ENCODE data around the gene LILRA6. TPM values are rescaled to one million over a fixed set of nuclear protein-coding genes. Genes with fewer than 3 reads are reported as not detected.

LILRA6 gene
- total and polyA plus RNA-seq, 2 of the 13 experiments (the other 11 are each of a cell fraction or from before 2014, with no cell fraction given), result not detected

DNA sequence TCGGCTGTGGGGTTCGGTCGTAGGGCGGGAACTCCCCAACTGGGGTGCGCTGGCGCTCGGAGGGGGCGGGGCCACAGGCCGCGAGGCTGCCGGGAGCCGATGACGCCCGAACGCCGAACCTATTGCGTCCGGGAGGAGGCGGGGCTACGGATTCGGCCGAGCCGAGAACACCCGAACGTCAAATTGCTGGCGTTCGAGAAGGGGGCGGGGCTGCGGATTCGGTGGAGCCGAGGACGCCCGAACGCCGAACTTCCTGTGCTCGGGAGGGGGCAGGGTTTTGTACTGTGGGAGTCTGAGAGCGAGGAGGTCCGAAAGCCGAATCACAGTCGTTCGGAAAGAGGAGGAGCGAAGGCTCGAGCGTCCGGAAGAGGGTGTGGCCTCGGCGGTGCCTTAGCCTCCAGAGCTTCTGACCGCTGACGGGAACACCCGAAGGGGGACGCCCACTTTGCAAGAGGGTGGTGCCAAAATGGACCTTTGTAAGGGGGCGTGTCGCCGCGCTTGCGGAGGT is 52.0 kb downstream of the LILRA6 start (continued):
- TF ChIP-seq, protein P1, sequence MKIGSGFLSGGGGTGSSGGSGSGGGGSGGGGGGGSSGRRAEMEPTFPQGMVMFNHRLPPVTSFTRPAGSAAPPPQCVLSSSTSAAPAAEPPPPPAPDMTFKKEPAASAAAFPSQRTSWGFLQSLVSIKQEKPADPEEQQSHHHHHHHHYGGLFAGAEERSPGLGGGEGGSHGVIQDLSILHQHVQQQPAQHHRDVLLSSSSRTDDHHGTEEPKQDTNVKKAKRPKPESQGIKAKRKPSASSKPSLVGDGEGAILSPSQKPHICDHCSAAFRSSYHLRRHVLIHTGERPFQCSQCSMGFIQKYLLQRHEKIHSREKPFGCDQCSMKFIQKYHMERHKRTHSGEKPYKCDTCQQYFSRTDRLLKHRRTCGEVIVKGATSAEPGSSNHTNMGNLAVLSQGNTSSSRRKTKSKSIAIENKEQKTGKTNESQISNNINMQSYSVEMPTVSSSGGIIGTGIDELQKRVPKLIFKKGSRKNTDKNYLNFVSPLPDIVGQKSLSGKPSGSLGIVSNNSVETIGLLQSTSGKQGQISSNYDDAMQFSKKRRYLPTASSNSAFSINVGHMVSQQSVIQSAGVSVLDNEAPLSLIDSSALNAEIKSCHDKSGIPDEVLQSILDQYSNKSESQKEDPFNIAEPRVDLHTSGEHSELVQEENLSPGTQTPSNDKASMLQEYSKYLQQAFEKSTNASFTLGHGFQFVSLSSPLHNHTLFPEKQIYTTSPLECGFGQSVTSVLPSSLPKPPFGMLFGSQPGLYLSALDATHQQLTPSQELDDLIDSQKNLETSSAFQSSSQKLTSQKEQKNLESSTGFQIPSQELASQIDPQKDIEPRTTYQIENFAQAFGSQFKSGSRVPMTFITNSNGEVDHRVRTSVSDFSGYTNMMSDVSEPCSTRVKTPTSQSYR (CRISPR knock-in tag; IDR thresholded peaks at IDR 0.05; ENCODE audit: borderline replicate concordance), result no peak
- TF ChIP-seq DNMT3B (CRISPR knock-in tag; conservative IDR thresholded peaks at IDR 0.05) (no peak), NPAS2 (CRISPR knock-in tag; IDR thresholded peaks at IDR 0.05; ENCODE audit: borderline replicate concordance) (no peak), KLF12 (CRISPR knock-in tag; IDR thresholded peaks at IDR 0.05; ENCODE audit: borderline replicate concordance) (no peak), MIXL1 (CRISPR knock-in tag; IDR thresholded peaks at IDR 0.05) (no peak), ZFP82 (CRISPR knock-in tag; IDR thresholded peaks at IDR 0.05; ENCODE audit: borderline replicate concordance) (no peak; the same call in 1 of the 2 replicates), ZNF768 (CRISPR knock-in tag; IDR thresholded peaks at IDR 0.05) (no peak), BRD4 (CRISPR knock-in tag; IDR thresholded peaks at IDR 0.05) (no peak), ZNF644 (CRISPR knock-in tag; IDR thresholded peaks at IDR 0.05; ENCODE audit: low read depth) (no peak), GZF1 (CRISPR knock-in tag; IDR thresholded peaks at IDR 0.05) (no peak), NCOR1 (IDR thresholded peaks at IDR 0.05; ENCODE audit: borderline replicate concordance, low read length) (peak; percentile 17; the same call in 1 of the 2 replicates), EEA1 (CRISPR knock-in tag; IDR thresholded peaks at IDR 0.05; ENCODE audit: borderline replicate concordance) (no peak), NR2F6 (IDR thresholded peaks at IDR 0.05) (no peak), NR2F6 (CRISPR knock-in tag; IDR thresholded peaks at IDR 0.05) (no peak), ZFP41 (CRISPR knock-in tag; IDR thresholded peaks at IDR 0.05; ENCODE audit: borderline replicate concordance) (no peak), ZNF724P (CRISPR knock-in tag; IDR thresholded peaks at IDR 0.05; ENCODE audit: borderline replicate concordance) (no peak)
- TF ChIP-seq, protein P2, sequence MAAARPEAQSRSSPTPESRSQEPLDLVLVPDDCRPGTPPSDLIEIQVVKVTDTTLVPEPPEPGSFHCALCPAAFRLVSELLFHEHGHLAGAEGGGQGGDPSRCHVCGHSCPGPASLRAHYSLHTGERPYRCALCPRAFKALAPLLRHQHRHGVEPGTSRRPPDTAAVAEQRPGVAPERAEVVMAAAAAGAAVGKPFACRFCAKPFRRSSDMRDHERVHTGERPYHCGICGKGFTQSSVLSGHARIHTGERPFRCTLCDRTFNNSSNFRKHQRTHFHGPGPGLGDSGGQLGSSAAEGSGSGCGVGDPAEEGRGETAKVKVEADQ (CRISPR knock-in tag; IDR thresholded peaks at IDR 0.05; ENCODE audit: borderline replicate concordance), result no peak
- TF ChIP-seq, protein P3, sequence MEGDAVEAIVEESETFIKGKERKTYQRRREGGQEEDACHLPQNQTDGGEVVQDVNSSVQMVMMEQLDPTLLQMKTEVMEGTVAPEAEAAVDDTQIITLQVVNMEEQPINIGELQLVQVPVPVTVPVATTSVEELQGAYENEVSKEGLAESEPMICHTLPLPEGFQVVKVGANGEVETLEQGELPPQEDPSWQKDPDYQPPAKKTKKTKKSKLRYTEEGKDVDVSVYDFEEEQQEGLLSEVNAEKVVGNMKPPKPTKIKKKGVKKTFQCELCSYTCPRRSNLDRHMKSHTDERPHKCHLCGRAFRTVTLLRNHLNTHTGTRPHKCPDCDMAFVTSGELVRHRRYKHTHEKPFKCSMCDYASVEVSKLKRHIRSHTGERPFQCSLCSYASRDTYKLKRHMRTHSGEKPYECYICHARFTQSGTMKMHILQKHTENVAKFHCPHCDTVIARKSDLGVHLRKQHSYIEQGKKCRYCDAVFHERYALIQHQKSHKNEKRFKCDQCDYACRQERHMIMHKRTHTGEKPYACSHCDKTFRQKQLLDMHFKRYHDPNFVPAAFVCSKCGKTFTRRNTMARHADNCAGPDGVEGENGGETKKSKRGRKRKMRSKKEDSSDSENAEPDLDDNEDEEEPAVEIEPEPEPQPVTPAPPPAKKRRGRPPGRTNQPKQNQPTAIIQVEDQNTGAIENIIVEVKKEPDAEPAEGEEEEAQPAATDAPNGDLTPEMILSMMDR (CRISPR knock-in tag; IDR thresholded peaks at IDR 0.05), result peak; percentile 35
- TF ChIP-seq, protein P4, sequence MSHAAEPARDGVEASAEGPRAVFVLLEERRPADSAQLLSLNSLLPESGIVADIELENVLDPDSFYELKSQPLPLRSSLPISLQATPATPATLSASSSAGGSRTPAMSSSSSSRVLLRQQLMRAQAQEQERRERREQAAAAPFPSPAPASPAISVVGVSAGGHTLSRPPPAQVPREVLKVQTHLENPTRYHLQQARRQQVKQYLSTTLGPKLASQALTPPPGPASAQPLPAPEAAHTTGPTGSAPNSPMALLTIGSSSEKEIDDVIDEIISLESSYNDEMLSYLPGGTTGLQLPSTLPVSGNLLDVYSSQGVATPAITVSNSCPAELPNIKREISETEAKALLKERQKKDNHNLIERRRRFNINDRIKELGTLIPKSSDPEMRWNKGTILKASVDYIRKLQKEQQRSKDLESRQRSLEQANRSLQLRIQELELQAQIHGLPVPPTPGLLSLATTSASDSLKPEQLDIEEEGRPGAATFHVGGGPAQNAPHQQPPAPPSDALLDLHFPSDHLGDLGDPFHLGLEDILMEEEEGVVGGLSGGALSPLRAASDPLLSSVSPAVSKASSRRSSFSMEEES (CRISPR knock-in tag; IDR thresholded peaks at IDR 0.05), result no peak
- TF ChIP-seq, protein P5, sequence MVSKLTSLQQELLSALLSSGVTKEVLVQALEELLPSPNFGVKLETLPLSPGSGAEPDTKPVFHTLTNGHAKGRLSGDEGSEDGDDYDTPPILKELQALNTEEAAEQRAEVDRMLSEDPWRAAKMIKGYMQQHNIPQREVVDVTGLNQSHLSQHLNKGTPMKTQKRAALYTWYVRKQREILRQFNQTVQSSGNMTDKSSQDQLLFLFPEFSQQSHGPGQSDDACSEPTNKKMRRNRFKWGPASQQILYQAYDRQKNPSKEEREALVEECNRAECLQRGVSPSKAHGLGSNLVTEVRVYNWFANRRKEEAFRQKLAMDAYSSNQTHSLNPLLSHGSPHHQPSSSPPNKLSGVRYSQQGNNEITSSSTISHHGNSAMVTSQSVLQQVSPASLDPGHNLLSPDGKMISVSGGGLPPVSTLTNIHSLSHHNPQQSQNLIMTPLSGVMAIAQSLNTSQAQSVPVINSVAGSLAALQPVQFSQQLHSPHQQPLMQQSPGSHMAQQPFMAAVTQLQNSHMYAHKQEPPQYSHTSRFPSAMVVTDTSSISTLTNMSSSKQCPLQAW (CRISPR knock-in tag; IDR thresholded peaks at IDR 0.05), result peak; percentile 63
- TF ChIP-seq, protein P6, sequence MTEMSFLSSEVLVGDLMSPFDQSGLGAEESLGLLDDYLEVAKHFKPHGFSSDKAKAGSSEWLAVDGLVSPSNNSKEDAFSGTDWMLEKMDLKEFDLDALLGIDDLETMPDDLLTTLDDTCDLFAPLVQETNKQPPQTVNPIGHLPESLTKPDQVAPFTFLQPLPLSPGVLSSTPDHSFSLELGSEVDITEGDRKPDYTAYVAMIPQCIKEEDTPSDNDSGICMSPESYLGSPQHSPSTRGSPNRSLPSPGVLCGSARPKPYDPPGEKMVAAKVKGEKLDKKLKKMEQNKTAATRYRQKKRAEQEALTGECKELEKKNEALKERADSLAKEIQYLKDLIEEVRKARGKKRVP (CRISPR knock-in tag; IDR thresholded peaks at IDR 0.05), result no peak
- TF ChIP-seq, protein P7, sequence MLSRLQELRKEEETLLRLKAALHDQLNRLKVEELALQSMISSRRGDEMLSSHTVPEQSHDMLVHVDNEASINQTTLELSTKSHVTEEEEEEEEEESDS (CRISPR knock-in tag; IDR thresholded peaks at IDR 0.05; ENCODE audit: borderline replicate concordance), result no peak

All from HepG2 (cell line).